Activated CD4-positive, alpha-beta memory T cell treated with anti-CD3 and anti-CD28 coated beads, Interleukin-2, amount 10 ng/mL, durations not matched to agents 7 days and 5 days (primary cell): ENCODE measurements around the gene HTT. TPM values are rescaled to one million over a fixed set of nuclear protein-coding genes. Genes with fewer than 3 reads are reported as not detected.

Experiments used
- CTCF ChIA-PET: fragments of 350-600 bp; sonication (Branson Sonifier 250); formaldehyde crosslinking; loops from one replicate; lab custom pipeline; 2021; ENCODE audit warnings: antibody characterized with exemption, inconsistent platforms; lab: Charles Lee
- POLR2A ChIA-PET: fragments of 350-600 bp; sonication (Branson Sonifier 250); formaldehyde crosslinking; loops from one replicate; lab custom pipeline; 2021; ENCODE audit warnings: antibody characterized with exemption; lab: Charles Lee
- DNase-seq: peaks from one replicate; pipeline ENCODE4 v3.0.0-alpha.2; 2020
- H3K27ac Mint-ChIP-seq: one replicate; pipeline ENCODE4 v1.8.0; 2021; ENCODE audit warnings: mild to moderate bottlenecking, mixed read lengths
- H3K27me3 Mint-ChIP-seq: one replicate; pipeline ENCODE4 v1.8.0; 2021; ENCODE audit warnings: mixed read lengths
- H3K36me3 Mint-ChIP-seq: one replicate; pipeline ENCODE4 v1.8.0; 2021; ENCODE audit warnings: low read depth, mixed read lengths
- H3K4me1 Mint-ChIP-seq: one replicate; pipeline ENCODE4 v1.8.0; 2021; ENCODE audit warnings: mixed read lengths
- H3K4me3 Mint-ChIP-seq: one replicate; pipeline ENCODE4 v1.8.0; 2021; ENCODE audit warnings: mild to moderate bottlenecking, mixed read lengths
- H3K9me3 Mint-ChIP-seq: one replicate; pipeline ENCODE4 v1.8.0; 2021; ENCODE audit warnings: mixed read lengths
- total RNA-seq, 2 experiments: library from RNA; stranded (reverse); gene quantifications; one replicate each; pipeline ENCODE4 v1.2.3, GENCODE V29; 2021

HTT gene
- 10 to 100 TPM; 50.7 to 54.9 TPM for total RNA-seq

DNA sequence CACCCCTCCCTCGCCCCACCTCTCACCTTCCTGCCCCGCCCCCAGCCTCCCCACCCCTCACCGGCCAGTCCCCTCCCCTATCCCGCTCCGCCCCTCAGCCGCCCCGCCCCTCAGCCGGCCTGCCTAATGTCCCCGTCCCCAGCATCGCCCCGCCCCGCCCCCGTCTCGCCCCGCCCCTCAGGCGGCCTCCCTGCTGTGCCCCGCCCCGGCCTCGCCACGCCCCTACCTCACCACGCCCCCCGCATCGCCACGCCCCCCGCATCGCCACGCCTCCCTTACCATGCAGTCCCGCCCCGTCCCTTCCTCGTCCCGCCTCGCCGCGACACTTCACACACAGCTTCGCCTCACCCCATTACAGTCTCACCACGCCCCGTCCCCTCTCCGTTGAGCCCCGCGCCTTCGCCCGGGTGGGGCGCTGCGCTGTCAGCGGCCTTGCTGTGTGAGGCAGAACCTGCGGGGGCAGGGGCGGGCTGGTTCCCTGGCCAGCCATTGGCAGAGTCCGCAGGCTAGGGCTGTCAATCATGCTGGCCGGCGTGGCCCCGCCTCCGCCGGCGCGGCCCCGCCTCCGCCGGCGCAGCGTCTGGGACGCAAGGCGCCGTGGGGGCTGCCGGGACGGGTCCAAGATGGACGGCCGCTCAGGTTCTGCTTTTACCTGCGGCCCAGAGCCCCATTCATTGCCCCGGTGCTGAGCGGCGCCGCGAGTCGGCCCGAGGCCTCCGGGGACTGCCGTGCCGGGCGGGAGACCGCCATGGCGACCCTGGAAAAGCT, at the start of gene HTT, which contains the start of gene HTT-AS:
Gene HTT, plus strand, starts transcription at position 604 of the 768 bp plus-strand sequence. Its CDS starts 145 bp downstream, at position 749.
Gene HTT-AS, minus strand, starts transcription at position 461 of the 768 bp plus-strand sequence.
- peak; percentile 97 for DNase-seq
- peaks cover 24% of the 10 kb centered on the region for H3K4me1 Mint-ChIP-seq
- H3K36me3 Mint-ChIP-seq, result peaks cover under 1% of the 10 kb centered on the region
- ChIA-PET POLR2A (interaction anchor here (0.6 to 3.0 kb wide), 8 partner anchors 15 to 128 kb away, joined by 3 to 11 read pairs (median 3); partner anchors contain the start of genes GRK4 and NOP14), CTCF (interaction anchor here (0.9 to 1.1 kb wide), 3 partner anchors 36 to 111 kb away, joined by 3 to 4 read pairs (median 3); partner anchors contain the start of genes GRK4 and NOP14)
- no peaks in the 10 kb centered on the region for H3K9me3 Mint-ChIP-seq
- peak within 1 kb of the TSS; percentile 84 for H3K4me3 Mint-ChIP-seq
- no peaks in the 10 kb centered on the region for H3K27me3 Mint-ChIP-seq
- H3K27ac Mint-ChIP-seq, result peak within 1 kb of the TSS; percentile 79

DNA sequence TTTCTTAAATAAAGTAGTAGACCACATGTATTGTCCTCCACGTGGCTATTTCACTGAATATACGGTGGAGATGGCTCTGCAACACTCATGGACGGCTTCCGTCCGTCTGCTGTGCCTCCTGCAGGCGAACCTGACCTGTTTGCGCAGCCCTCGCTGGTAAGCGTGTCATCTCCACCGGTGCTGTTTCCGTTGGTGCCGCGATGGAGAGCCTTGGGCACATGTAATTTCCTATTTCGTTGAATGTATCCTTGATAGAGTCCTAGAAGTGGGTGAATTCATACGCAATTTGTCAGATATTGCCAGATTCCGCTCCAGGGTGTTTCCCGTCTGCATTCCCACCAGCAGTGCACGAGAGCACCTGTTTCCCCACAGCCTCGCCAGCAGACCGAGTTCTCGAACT, 48.6 kb upstream of the HTT start:
- Mint-ChIP-seq H3K4me1 (peaks cover 13% of the 10 kb centered on the region), H3K36me3 (no peaks in the 10 kb centered on the region), H3K27ac (no peak overlapping the region), H3K9me3 (peaks cover 7% of the 10 kb centered on the region), H3K27me3 (peaks cover 20% of the 10 kb centered on the region), H3K4me3 (no peak overlapping the region)
- POLR2A ChIA-PET, result no interaction called here
- CTCF ChIA-PET, result interaction anchor here (0.7 kb wide), 1 partner anchor 8 kb away, joined by 4 read pairs; no protein-coding TSS in a partner anchor
- no peak for DNase-seq

DNA sequence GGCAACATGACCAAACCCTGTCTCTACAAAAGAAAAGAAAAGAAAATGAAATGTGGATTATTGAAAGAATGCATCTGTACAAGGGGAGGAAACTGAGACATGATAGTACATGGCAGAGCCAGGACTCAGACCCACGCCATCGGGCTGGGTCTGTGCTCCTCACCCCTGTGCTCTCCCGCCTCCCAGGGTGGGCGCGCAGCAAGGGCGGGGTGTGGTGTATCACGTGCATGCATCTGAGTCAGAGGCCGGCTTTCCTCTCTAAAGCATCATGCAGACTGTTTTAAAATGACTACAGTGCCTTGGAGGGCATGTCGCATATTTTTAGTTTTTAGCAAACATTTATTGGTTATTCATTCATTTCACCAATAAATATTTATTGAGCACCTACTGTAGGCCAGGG, 47.9 kb upstream of the HTT start:
- peaks cover 7% of the 10 kb centered on the region for H3K9me3 Mint-ChIP-seq
- peaks cover 6% of the 10 kb centered on the region for H3K4me1 Mint-ChIP-seq
- H3K27ac Mint-ChIP-seq, result no peak overlapping the region
- no peaks in the 10 kb centered on the region for H3K36me3 Mint-ChIP-seq
- H3K27me3 Mint-ChIP-seq, result peaks cover 20% of the 10 kb centered on the region
- POLR2A ChIA-PET, result no interaction called here
- DNase-seq, result no peak
- no peak overlapping the region for H3K4me3 Mint-ChIP-seq
- CTCF ChIA-PET, result no interaction called here

- H3K4me1 Mint-ChIP-seq, result no peaks in the 10 kb centered on the region
- H3K36me3 Mint-ChIP-seq, result no peaks in the 10 kb centered on the region
- ChIA-PET CTCF (no interaction called here), POLR2A (no interaction called here)
- no peaks in the 10 kb centered on the region for H3K9me3 Mint-ChIP-seq
- DNase-seq, result no peak
- H3K27ac Mint-ChIP-seq, result no peak overlapping the region
- H3K4me3 Mint-ChIP-seq, result no peak overlapping the region
- peaks cover 2% of the 10 kb centered on the region for H3K27me3 Mint-ChIP-seq
Observed at GRCh38 chr4:3029464-3029863, 45.0 kb upstream of the HTT start.

DNA sequence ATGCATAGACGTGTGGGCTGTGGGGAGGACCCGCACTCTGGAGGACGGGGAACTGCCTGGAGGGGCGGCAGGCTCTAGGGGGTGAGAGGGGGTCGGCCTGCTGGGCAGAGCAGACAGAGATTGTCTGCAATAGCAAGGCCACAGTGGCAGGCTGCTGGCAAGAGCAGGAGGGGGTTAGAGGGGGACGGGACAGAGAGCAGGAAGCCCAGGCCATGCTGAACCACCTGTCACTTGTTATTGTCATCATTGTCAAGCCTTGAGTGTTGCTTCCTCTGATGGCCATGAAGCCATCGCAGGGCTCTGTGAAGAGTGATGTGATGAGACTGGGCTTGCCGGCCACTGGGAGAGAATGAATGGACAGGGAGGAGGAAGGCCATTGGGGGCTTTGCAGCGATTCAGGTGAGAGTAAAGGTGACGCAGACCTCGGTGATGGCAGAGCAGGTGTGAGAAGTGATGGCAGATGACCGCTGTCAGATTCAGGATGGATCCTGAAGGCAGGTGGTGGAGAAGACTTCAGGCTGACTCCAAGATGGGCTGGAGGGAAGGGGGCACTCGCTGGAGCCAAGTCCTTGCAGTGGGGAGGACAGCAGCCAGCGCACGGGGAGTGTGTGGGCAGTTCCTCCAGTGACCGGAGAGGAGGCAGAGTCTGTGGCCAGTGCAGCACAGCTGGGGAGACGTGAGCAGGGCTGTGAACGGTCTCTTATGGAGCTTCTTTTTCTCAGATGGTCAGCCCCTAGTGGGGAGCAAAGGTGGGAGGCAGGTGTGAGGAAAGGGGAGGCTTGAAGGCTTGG, 43.7 kb upstream of the HTT start:
- Mint-ChIP-seq H3K9me3 (no peaks in the 10 kb centered on the region), H3K36me3 (no peaks in the 10 kb centered on the region), H3K27ac (no peak overlapping the region), H3K27me3 (peaks cover 2% of the 10 kb centered on the region), H3K4me3 (no peak overlapping the region), H3K4me1 (no peaks in the 10 kb centered on the region)
- ChIA-PET POLR2A (no interaction called here), CTCF (no interaction called here)
- DNase-seq, result no peak

DNA sequence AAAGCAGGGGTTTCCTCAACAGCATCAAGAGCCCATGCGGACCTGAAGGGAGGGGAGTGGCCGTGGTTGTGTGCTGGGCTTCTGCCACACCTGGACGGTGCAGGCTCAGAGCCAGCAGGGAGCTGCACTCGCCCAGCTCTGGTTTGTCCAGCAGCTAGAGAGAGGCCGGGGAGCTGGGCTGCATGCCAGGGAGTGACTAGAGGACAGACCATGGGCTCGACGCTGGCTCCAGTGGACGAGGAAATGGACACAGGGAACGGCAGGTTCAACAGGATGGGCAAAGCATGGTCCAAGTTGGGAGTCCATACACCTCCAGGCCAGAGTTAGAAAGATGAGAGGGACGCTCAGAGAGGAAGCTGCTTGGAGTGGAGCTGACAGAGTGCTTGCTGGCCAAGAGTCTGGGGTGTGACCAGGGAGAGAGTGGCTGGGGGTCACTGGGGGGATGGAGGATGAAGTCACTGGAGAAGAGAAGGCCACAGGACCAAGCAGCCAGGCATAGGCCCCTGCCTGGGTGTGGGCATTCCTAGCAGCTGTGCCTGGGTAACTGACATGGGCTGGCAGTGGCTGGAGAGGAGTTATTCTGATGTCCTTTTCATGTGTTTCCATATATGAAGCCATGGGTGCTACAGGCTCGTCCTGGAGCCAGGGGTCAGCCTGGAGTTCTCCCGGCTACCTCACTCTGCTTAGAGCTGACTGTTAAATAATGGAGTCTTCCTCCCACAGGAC, 43.0 kb upstream of the HTT start:
- no peak for DNase-seq
- Mint-ChIP-seq H3K9me3 (no peaks in the 10 kb centered on the region), H3K4me3 (no peak overlapping the region), H3K27ac (no peak overlapping the region), H3K27me3 (peaks cover under 1% of the 10 kb centered on the region), H3K4me1 (no peaks in the 10 kb centered on the region), H3K36me3 (no peaks in the 10 kb centered on the region)
- POLR2A ChIA-PET, result no interaction called here
- CTCF ChIA-PET, result no interaction called here

- ChIA-PET POLR2A (interaction anchor here (1.0 kb wide), 1 partner anchor 71 kb away, joined by 3 read pairs; the partner anchor contains the start of gene GRK4), CTCF (interaction anchor here (1.1 kb wide), 1 partner anchor 85 kb away, joined by 3 read pairs; no protein-coding TSS in a partner anchor)
- Mint-ChIP-seq H3K27ac (no peak overlapping the region), H3K4me3 (no peak overlapping the region), H3K9me3 (no peaks in the 10 kb centered on the region), H3K4me1 (peaks cover 20% of the 10 kb centered on the region), H3K36me3 (no peaks in the 10 kb centered on the region), H3K27me3 (peaks cover 10% of the 10 kb centered on the region)
- DNase-seq, result no peak
Observed at GRCh38 chr4:3034231-3034630, 40.2 kb upstream of the HTT start.

DNA sequence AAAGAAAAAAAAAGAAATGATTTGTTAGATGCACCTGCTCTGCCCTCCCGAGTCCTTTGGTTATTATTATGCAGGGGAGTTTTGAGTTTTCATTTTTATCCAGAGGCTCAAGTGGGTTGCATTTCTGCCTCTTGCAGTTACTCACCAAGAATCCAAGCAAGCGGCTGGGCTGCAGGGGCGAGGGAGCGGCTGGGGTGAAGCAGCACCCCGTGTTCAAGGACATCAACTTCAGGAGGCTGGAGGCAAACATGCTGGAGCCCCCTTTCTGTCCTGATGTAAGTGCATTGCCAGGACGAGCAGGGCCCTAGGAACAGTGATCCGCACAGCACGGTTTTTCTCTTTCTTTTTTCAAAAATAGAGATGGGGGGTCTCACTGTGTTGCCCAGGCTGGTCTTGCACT, 39.2 kb upstream of the HTT start:
- DNase-seq, result no peak
- ChIA-PET POLR2A (no interaction called here), CTCF (interaction anchor here (0.7 kb wide), 1 partner anchor 57 kb away, joined by 3 read pairs; no protein-coding TSS in a partner anchor)
- Mint-ChIP-seq H3K27me3 (peaks cover 10% of the 10 kb centered on the region), H3K4me3 (no peak overlapping the region), H3K9me3 (no peaks in the 10 kb centered on the region), H3K4me1 (peaks cover 25% of the 10 kb centered on the region), H3K27ac (no peak overlapping the region), H3K36me3 (no peaks in the 10 kb centered on the region)

- H3K9me3 Mint-ChIP-seq, result no peaks in the 10 kb centered on the region
Observed at GRCh38 chr4:3035674-3036073, 38.8 kb upstream of the HTT start.

DNA sequence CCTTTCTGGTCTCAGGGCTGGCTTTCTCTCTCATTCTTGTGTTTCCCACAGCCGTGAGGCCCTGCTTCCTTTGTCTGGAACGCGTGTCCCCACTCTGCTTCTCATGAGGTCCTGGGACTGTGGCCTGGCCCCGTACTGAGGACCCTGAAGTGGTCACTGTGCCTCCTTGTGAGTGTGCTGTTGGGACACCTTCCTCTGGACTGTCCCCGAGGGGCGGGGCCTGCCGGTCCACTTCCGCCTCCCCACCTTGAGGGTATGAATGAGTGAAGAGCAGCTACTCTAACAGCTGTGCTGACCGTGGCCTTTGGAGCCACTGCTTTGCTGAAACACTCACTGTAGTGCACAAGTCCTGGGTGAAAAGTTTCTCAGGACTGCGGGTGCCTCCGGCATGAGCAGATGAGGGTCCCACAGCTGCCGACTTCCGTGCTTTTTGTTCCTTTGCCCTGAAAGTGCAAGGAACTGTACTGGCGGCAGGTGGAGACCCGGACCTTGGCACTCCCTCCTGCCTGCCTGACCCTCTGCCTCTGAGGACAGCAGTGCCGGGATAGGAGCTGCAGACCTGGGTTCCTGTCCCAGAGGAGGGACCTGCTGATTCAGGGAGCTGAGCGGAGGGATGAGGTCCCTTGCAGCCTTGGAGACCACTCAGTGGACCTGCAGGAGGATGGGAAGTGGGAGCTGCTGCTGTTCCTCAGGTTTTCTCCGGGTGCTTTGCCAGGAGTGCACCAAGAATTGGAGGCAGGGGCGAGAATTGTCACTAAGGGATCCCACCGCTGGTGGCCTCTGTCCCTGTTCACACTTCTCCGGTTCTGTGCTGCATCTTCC, 38.1 kb upstream of the HTT start:
- no peak overlapping the region for H3K27ac Mint-ChIP-seq
- DNase-seq, result no peak
- H3K4me1 Mint-ChIP-seq, result peaks cover 33% of the 10 kb centered on the region
- H3K36me3 Mint-ChIP-seq, result no peaks in the 10 kb centered on the region
- ChIA-PET POLR2A (no interaction called here), CTCF (interaction anchor here (0.7 to 2.9 kb wide), 5 partner anchors 9 to 73 kb away, joined by 3 to 30 read pairs (median 6); partner anchors contain the start of genes GRK4 and NOP14)
- H3K4me3 Mint-ChIP-seq, result no peak overlapping the region
- peaks cover 10% of the 10 kb centered on the region for H3K27me3 Mint-ChIP-seq
- no peaks in the 10 kb centered on the region for H3K9me3 Mint-ChIP-seq

More at GRCh38 chr4:3035674-3036073, 38.8 kb upstream of the HTT start:
- ChIA-PET CTCF (interaction anchor here (0.7 to 2.9 kb wide), 2 partner anchors 57 to 73 kb away, joined by 3 to 11 read pairs; partner anchors contain the start of genes GRK4 and NOP14), POLR2A (no interaction called here)
- Mint-ChIP-seq H3K36me3 (no peaks in the 10 kb centered on the region), H3K27me3 (peaks cover 10% of the 10 kb centered on the region), H3K4me1 (peaks cover 29% of the 10 kb centered on the region), H3K27ac (no peak overlapping the region), H3K4me3 (no peak overlapping the region)
- no peak for DNase-seq

DNA sequence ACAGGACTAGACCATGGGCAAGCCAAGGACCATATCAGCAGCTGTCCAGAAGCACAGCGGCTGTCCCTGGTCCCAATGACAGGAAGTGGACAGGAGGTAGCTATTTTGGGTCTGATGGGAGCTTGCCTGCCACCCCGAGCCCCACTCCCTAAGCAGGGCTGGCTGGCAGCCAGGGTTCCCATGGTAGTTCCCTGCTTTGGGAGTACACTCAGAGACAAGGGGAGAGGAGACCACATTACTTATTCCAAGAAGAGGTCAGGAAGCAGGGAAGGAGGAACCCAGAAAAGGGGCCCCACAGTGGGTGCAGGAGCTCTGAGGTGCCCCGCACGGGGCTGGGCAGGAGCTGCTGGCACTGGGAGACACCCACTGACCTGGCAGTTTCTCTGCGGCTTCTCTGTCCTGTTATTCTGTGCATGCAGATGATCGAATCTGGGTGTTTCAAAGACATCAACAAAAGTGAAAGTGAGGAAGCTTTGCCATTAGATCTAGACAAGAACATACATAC, 36.5 kb upstream of the HTT start:
- ChIA-PET POLR2A (interaction anchor here (0.6 to 1.2 kb wide), 2 partner anchors 36 to 570 kb away, joined by 3 read pairs; no protein-coding TSS in a partner anchor), CTCF (interaction anchor here (0.6 to 2.9 kb wide), 11 partner anchors 13 to 89 kb away, joined by 3 to 30 read pairs (median 4); partner anchors contain the start of genes GRK4, HTT-AS and NOP14)
- no peak for DNase-seq
- Mint-ChIP-seq H3K4me3 (peak overlapping the region; percentile 7), H3K4me1 (peaks cover 47% of the 10 kb centered on the region), H3K27me3 (peaks cover 10% of the 10 kb centered on the region), H3K9me3 (no peaks in the 10 kb centered on the region), H3K27ac (no peak overlapping the region), H3K36me3 (peaks cover 3% of the 10 kb centered on the region)
